HG03095 (cell line): ENCODE measurements around the gene KCNH1.

ENCODE experiments used
- ATAC-seq: cut with Tn5 transposase; IDR thresholded peaks from one replicate; pipeline ENCODE4 v1.9.1; 2021; ENCODE audit warnings: moderate library complexity; ENCODE audit not compliant: unreplicated experiment

KCNH1 gene

GRCh38 chr1:210922666-210923065 lies 211.3 kb downstream of the KCNH1 start:
- ATAC-seq, result no peak

DNA sequence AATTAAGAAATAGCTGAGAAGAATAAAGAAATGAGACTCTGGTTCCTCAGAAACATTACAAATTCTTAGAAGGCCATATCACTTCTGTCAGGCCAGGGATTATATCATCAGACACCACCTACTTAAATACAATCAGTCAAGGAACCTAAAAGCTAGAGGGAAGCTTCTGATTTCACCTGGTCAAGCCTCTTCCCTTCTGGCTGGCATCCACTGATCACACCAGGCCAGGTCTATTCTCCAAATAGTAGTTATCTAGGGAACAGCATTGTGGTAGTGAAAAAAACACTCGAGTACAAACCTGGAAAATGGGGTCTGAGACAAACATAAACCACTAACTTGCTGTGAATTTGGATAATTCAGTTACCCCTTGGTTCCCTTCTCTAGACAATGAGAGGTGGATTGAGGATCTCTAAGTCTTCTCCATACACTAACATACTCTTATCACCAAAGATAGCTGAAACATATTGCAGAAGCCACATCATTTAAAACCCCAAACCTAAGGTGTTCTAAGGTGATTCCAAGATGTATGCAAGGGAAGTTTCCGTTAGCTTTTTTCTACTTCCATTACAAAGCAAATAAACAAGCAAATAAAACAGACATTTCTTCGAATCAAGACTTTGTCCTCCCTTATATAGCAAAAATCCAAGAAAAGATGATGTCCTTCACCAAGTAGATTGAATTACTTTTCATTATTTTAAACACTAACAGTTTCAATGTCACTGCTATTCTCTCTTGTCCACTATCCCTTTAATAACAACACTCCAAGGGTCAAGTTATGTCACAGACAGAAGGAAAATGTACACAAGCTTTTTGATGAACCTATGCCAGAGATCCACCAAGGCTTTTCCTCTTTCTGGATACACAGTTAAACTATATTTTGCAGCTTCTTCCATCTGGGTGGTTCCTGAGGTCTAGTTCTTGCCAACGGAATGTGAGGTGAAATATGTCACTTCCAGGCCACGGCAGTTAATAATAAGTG lies 212.9 kb downstream of the KCNH1 start:
- no peak for ATAC-seq

DNA sequence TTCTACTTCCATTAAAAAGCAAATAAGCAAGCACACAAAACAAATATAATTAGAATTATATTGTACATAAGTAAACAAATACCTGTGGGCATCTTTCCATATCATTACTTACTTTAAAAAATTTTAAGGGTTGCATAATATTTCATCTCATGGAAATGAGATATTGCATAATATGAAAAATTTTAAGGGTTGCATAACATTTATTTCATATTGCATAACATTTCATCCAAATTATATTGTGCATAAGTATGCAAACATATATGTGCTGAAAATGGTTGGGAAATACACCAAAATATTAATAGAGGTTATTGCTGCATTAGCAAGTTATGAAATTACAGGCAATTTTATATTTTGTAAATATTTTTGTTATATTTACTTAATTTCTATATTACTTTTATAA lies 213.7 kb downstream of the KCNH1 start:
- no peak for ATAC-seq

GRCh38 chr1:210918893-210919292 lies 215.1 kb downstream of the KCNH1 start:
- no peak for ATAC-seq

DNA sequence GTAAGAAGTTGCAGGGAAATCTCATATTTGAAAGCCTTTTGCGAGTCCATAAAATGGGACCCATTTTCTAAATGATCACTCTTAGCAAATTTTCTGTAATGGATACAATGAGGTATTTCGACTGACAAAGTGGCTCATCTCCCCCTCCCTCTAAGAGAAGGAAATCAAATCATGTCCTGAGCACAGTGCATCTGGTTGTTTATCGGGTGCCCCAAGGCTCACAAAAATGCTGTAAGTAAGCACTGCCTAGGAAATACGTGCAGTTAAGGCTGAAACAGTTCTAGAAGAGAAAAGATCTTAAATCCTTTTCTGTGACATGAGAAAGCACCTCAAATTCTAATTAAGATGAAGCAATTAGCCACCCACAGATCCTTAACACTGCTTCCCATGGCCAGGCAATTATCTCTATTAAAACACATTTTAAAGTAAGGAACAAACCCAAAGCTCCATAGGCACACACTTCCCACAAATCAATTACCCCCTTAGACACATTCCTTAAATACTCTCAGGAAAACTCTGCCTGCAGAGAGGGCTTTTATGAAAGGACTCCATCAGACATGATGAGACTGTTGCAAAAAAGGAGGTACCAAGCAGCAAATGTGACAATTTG lies 216.3 kb downstream of the KCNH1 start:
- no peak for ATAC-seq

DNA sequence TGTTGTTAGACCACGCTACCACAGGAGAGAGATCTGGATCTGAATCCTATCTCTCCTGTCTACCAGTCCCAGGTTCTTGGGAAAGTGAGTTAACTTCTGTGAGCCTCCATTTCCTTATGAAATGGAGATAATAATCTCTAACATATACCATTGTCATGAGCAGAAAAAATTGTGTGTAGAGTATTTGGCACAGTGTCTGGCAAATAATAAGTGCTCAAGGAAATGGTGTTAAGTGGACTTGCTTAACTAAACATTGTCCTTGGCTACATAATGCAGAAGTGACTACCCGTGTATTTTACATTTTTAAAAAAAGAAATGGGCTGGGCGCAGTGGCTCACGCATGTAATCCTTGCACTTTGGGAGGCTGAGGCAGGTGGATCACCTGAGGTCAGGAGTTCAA lies 217.4 kb downstream of the KCNH1 start:
- no peak for ATAC-seq

DNA sequence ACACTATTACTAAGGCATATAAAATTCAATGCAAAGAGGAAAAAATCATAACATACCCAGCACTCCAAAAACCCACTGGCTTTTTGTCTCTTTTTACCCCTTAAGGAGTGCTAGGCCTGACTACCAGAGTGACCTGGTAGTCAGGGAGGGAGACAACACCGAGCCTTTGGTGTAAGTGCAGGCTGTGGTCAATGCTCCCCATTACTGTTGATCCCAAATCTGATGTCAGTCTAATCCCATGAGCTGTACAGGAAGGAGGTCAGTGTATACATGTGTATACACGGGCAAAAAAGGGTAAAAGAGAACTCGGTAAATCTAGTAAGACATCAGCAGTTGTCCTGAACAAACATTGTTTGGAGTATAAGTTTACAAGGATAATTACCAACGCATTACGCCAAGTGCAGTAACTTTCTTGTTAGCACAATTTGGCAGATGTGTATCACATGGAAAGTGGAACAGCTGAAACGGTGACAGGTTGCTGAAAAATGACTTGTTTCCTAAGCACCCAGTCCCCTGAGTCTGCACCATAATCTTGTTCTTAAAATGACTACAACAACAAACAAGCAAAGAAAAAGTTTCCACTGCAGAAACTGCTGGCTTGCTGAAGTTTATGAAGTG lies 217.9 kb downstream of the KCNH1 start:
- ATAC-seq, result no peak

GRCh38 chr1:210912752-210913151 lies 221.2 kb downstream of the KCNH1 start:
- ATAC-seq, result no peak

DNA sequence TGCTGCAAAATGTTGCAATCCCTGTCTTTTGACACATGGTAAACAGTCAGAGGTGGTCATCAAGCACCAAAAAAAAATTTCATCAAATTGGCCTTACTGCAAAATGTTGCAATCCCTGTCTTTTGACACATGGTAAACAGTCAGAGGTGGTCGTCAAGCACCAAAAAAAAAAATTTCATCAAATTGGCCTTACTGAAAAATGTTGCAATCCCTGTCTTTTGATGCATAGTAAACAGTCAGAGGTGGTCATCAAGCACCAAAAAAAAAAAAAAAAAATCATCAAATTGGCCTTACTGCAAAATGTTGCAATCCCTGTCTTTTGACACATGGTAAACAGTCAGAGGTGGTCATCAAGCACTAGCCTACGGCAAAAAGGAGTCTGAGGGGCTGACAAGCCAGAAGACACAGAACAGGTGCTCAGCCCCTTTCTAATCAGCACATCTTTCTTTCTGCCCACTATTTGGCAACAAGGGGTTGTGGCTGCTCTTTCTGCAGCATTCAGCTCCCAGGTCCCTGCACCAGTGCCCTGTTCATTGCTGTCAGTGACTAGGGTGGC lies 223.8 kb downstream of the KCNH1 start:
- no peak for ATAC-seq

GRCh38 chr1:210908791-210909190 lies 225.2 kb downstream of the KCNH1 start:
- no peak for ATAC-seq

DNA sequence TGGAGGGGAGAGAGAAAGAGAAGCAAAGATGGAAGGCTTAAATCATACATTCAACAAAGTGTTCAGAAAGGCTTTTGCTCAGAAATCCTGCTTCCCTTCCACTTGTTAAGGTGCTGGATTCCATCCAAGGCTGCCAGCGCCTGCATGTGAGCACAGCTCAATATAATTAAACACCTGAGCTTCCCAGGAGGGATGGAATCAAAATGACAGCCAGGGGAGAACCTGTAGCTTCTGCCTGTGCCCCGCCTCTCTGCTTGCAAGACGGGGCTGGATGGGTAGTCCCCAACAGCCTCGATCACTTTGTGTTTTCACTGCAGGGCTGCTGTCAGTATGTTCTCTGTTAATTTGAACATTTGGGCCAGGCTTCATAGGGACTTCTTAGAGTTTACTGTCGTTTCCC lies 225.7 kb downstream of the KCNH1 start:
- ATAC-seq, result no peak

- no peak for ATAC-seq
Measured at GRCh38 chr1:210907251-210907805, 226.6 kb downstream of the KCNH1 start.

- no peak for ATAC-seq
Measured at GRCh38 chr1:210905944-210906453, 227.9 kb downstream of the KCNH1 start.

- ATAC-seq, result no peak
Measured at GRCh38 chr1:210905365-210905904, 228.5 kb downstream of the KCNH1 start.

GRCh38 chr1:210901981-210902770 lies 231.8 kb downstream of the KCNH1 start:
- ATAC-seq, result no peak

DNA sequence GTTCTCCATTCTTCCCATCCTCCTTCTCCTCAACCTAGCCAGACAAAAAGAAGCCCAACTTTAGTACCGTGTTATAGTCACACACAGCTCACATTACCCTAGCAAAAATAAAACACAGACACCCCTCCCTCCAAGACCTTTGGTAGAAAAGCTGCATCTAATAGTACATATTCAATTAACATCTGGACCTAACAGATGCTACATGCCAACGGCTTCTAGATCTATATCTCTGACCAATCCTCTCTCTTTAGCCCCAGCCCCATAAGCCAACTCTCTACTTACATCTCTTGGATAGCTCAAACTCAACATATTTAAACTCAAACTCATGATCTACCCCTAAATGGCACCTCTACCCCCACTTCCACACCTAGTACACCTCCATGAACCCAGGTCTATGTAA lies 233.1 kb downstream of the KCNH1 start:
- no peak for ATAC-seq

GRCh38 chr1:210900079-210900478 lies 233.9 kb downstream of the KCNH1 start:
- ATAC-seq, result no peak

DNA sequence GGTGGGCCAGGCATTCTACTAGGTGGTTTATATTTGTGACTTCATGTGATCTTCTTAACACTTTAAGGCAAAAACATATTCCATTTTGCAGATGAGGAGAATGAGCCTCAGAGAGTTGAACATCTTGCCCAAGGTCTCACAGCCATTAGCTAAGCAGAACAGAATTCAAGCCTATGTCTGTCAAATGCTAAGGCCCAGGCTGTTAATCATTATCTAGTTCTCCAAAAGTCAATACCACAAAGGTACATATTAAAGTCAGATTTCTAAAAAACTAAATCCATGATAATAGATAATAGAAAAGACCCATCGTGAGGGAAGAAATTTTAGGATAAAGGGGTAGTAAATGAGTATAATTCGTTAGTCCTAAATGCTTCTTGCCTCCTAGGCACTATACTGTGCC lies 234.3 kb downstream of the KCNH1 start:
- ATAC-seq, result no peak

- ATAC-seq, result no peak
Measured at GRCh38 chr1:210898473-210898872, 235.5 kb downstream of the KCNH1 start.

- no peak for ATAC-seq
Measured at GRCh38 chr1:210883821-210884220, 250.1 kb downstream of the KCNH1 start.
